ENCODE data around the gene DUOXA2.

The DUOXA2 gene

DNA sequence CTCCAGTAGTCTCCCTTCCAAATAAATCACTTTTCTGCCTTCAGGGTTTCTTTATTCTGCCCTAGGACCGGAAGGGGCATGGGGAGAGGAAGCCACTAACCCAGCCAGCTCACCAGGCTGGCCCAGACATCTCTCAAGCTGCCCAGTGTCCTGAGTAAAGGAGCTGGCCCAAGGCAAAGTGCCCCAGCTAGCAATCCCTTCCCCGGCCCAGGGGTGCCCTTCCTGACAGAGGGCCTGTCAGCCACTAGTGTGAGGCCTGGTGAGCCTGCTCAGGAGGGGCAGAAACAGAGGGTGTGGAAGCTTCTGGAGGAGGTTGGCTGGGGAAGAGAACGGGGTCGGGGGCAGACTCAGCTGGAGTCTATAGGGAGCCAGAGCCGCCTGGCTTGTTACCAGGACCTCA, 51.4 kb downstream of the DUOXA2 start:
- no peak for DNase-seq

DNA sequence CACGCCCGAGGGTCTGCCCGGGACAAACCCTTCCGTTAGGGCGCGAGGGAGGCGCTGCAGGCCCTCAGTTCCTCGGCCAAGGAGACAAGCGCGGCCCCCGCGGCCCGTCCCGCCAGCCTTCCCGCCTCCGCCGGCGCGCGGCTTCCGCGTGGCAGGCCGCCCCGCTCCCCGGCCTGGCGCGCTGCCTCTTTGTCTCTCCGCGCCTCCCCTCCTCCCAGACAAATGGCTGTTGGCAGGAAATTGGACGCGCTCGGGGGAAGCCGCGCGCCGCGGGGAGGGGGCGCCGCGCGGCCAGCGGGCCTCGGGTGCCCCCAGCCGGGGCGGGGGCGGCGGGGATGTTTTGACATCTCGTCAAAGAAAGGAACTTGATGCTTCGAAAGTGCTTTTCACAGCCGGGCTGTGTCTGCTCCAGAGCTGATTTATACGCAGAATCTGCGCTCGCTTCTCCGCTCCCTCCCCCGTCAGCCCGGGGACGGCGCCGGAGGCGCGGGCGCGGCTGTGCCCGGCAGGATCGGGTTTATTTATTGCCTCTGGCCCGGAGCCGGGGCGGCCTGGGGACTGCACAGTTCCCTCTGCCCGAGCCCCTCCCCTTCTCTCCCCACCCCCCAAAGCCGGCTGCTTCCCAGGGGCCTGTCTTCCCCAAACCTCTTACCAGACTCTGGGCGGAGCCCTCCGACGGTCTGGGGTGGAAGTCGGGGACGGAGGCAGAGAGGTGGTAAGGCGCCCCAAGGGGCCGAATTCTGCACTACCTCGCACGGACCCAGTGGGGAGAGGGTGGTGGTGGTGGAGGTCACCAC, 52.9 kb downstream of the DUOXA2 start:
- DNase-seq = peak; percentile 42

GRCh38 chr15:45167631-45168205, 53.6 kb downstream of the DUOXA2 start:
- DNase-seq = no peak
